GM12891 (cell line): Measurements from ENCODE around the gene RBBP8NL.

Experiments used
- POLR2AphosphoS5 ChIP-seq: IDR thresholded peaks from 2 replicates; pipeline ENCODE4 v1.6.1; 2011; ENCODE audit warnings: low read depth, low read length, control low read depth
- TAF1 ChIP-seq: IDR thresholded peaks from 2 replicates; pipeline ENCODE4 v1.6.1; 2011; ENCODE audit warnings: low read depth, low read length, control low read depth

DNA sequence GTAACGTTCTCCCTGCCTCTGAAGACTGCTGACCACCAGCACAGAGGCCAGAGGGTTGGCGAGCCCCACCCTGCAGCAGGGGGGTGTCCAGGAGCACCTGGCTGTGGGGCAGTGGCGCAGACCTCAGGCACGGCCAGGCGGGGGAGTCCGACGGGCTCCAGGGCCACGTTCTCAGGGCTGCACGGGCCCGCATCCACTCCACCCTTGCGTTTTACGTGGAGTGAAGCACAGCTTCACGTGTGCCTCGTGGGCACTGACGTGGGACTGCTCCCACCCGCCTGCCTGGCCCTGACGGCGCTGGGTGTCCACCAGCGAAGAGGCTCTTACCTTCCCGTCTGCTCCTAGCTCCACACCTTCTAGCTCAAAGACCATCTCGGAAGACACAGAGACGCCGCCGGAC, 33.5 kb downstream of the RBBP8NL start:
- TF ChIP-seq POLR2AphosphoS5 (no peak), TAF1 (no peak)
